IMR-90 (cell line): ENCODE data around the gene ARHGEF26. TPM values are rescaled to one million over a fixed set of nuclear protein-coding genes. Genes with fewer than 3 reads are reported as not detected.

Experiments
- ATAC-seq: fragments of 200-7000 bp; cut with Tn5 transposase; 2 replicates; pipeline ENCODE4 v1.9.1; 2020; ENCODE audit warnings: low read depth, mild to moderate bottlenecking, moderate library complexity
- BruUV-seq: library from RNA; stranded (reverse); fragments of 400-500 nt; replicated peaks from 2 replicates; lab custom pipeline; 2021; lab: Mats Ljungman, UMichigan
- CTCF ChIA-PET: fragments of 300-600 bp; formaldehyde crosslinking; extraction: SDS; loops from one replicate; lab custom pipeline; 2021; ENCODE audit warnings: antibody characterized with exemption; lab: Yijun Ruan, JAX
- POLR2A ChIA-PET: fragments of 300-600 bp; sonication (Branson Sonifier 250); formaldehyde crosslinking; loops from one replicate; lab custom pipeline; 2022; ENCODE audit warnings: antibody characterized with exemption; ENCODE audit not compliant: unreplicated experiment; lab: Charles Lee
- DNase-seq: peaks from one replicate; pipeline ENCODE4 v3.0.0; 2013
- H2AFZ ChIP-seq: replicated peaks from 2 replicates; pipeline ENCODE3; 2013; ENCODE audit warnings: low read length, mild to moderate bottlenecking; ENCODE audit not compliant: poor library complexity
- H2AK5ac ChIP-seq: 2 replicates; pipeline ENCODE4 v1.6.1; 2013; ENCODE audit warnings: low read depth, low read length, inconsistent platforms
- H2AK9ac ChIP-seq: replicated peaks from 2 replicates; pipeline ENCODE3; 2013; ENCODE audit warnings: mild to moderate bottlenecking, low read depth, low read length, moderate library complexity; ENCODE audit not compliant: poor library complexity
- H2BK120ac ChIP-seq: 2 replicates; pipeline ENCODE4 v1.6.1; 2013; ENCODE audit warnings: low read depth, low read length, inconsistent platforms
- H2BK15ac ChIP-seq: 3 replicates; pipeline ENCODE4 v1.6.1; 2013; ENCODE audit warnings: low read depth, low read length, inconsistent platforms
- H2BK20ac ChIP-seq: 2 replicates; pipeline ENCODE4 v1.6.1; 2013; ENCODE audit warnings: low read depth, mild to moderate bottlenecking, inconsistent platforms, low read length, moderate library complexity
- H2BK5ac ChIP-seq: 2 replicates; pipeline ENCODE4 v1.6.1; 2013; ENCODE audit warnings: mild to moderate bottlenecking, low read depth, low read length, inconsistent platforms; ENCODE audit not compliant: poor library complexity, severe bottlenecking
- H3K14ac ChIP-seq: replicated peaks from 2 replicates; pipeline ENCODE4 v1.6.1; 2013; ENCODE audit warnings: low read depth, low read length, inconsistent platforms
- H3K18ac ChIP-seq: 2 replicates; pipeline ENCODE4 v1.6.1; 2013; ENCODE audit warnings: low read depth, low read length, control low read depth
- H3K23ac ChIP-seq: 2 replicates; pipeline ENCODE4 v1.6.1; 2013; ENCODE audit warnings: low read depth, low read length, inconsistent platforms
- H3K27ac ChIP-seq: 2 replicates; pipeline ENCODE4 v1.5.1; 2013; ENCODE audit warnings: mild to moderate bottlenecking, control low read depth, low read length; ENCODE audit not compliant: insufficient read depth
- H3K27me3 ChIP-seq: 2 replicates; pipeline ENCODE4 v1.6.1; 2013; ENCODE audit warnings: low read length; ENCODE audit not compliant: control insufficient read depth, insufficient read depth
- H3K36me3 ChIP-seq: 2 replicates; pipeline ENCODE4 v1.6.1; 2013; ENCODE audit warnings: low read length, mixed read lengths; ENCODE audit not compliant: control insufficient read depth, insufficient read depth
- H3K4ac ChIP-seq: 2 replicates; pipeline ENCODE4 v1.6.1; 2013; ENCODE audit warnings: low read depth, low read length, inconsistent platforms
- H3K4me1 ChIP-seq: 2 replicates; pipeline ENCODE4 v1.6.1; 2013; ENCODE audit warnings: low read length, mixed read lengths; ENCODE audit not compliant: control insufficient read depth, insufficient read depth
- H3K4me2 ChIP-seq: 2 replicates; pipeline ENCODE4 v1.6.1; 2013; ENCODE audit warnings: low read depth, mild to moderate bottlenecking, control low read depth, low read length, moderate library complexity
- H3K4me3 ChIP-seq: 2 replicates; pipeline ENCODE4 v1.5.1; 2013; ENCODE audit warnings: low read depth, mild to moderate bottlenecking, control low read depth, low read length, moderate library complexity; ENCODE audit not compliant: insufficient read depth
- H3K56ac ChIP-seq: 2 replicates; pipeline ENCODE4 v1.6.1; 2013; ENCODE audit warnings: low read length, inconsistent platforms; ENCODE audit not compliant: insufficient read depth; ENCODE audit errors: extremely low read depth
- H3K79me1 ChIP-seq, 2 experiments: 2 replicates each; pipeline ENCODE4 v1.6.1; 2013; ENCODE audit warnings: low read length in 2 of 2, inconsistent platforms in 1 of 2, low read depth in 1 of 2
- H3K9ac ChIP-seq: 2 replicates; pipeline ENCODE4 v1.6.1; 2013; ENCODE audit warnings: low read depth, low read length, control low read depth
- H3K9me1 ChIP-seq: 2 replicates; pipeline ENCODE4 v1.6.1; 2013; ENCODE audit warnings: low read length, inconsistent platforms; ENCODE audit not compliant: insufficient read depth
- H3K9me3 ChIP-seq: 2 replicates; pipeline ENCODE4 v1.6.1; 2013; ENCODE audit warnings: low read length; ENCODE audit not compliant: control insufficient read depth, insufficient read depth
- H4K20me1 ChIP-seq: 2 replicates; pipeline ENCODE4 v1.6.1; 2013; ENCODE audit warnings: low read length, inconsistent platforms; ENCODE audit not compliant: insufficient read depth
- H4K5ac ChIP-seq: 2 replicates; pipeline ENCODE4 v1.6.1; 2013; ENCODE audit warnings: mild to moderate bottlenecking, low read depth, low read length, control low read depth
- H4K8ac ChIP-seq, 2 experiments: 2 replicates each; pipeline ENCODE4 v1.6.1; 2013; ENCODE audit warnings: low read depth in 2 of 2, low read length in 2 of 2, control low read depth in 1 of 2, inconsistent platforms in 1 of 2
- H4K91ac ChIP-seq: 2 replicates; pipeline ENCODE4 v1.6.1; 2013; ENCODE audit warnings: low read depth, low read length, inconsistent platforms; ENCODE audit not compliant: insufficient read depth
- BHLHE40 ChIP-seq: fragments of 150-350 bp; IDR thresholded peaks from 2 replicates; pipeline ENCODE4 v1.6.1; 2016; ENCODE audit warnings: mild to moderate bottlenecking, low read depth, low read length
- CEBPB ChIP-seq: IDR thresholded peaks from 2 replicates; pipeline ENCODE4 v1.6.1; 2012; ENCODE audit warnings: low read depth, low read length, improper control_type of control experiment
- CHD1 ChIP-seq: IDR thresholded peaks from 2 replicates; pipeline ENCODE4 v1.6.1; 2012; ENCODE audit warnings: low read depth, low read length, improper control_type of control experiment
- CTCF ChIP-seq: conservative IDR thresholded peaks from 2 replicates; pipeline ENCODE4 v1.5.1; 2012; ENCODE audit warnings: mild to moderate bottlenecking, low read depth, low read length, improper control_type of control experiment
- ELK1 ChIP-seq: fragments of 150-350 bp; IDR thresholded peaks from 2 replicates; pipeline ENCODE4 v1.6.1; 2016; ENCODE audit warnings: low read depth, mild to moderate bottlenecking, low read length, moderate library complexity, borderline replicate concordance
- FOS ChIP-seq: fragments of 150-350 bp; IDR thresholded peaks from 2 replicates; pipeline ENCODE4 v1.6.1; 2016; ENCODE audit warnings: low read depth, low read length
- MAFK ChIP-seq: IDR thresholded peaks from 2 replicates; pipeline ENCODE4 v1.6.1; 2012; ENCODE audit warnings: low read depth, low read length, improper control_type of control experiment
- MAZ ChIP-seq: IDR thresholded peaks from 2 replicates; pipeline ENCODE4 v1.6.1; 2012; ENCODE audit warnings: low read depth, mild to moderate bottlenecking, low read length, improper control_type of control experiment, moderate library complexity, borderline replicate concordance
- NFE2L2 ChIP-seq: fragments of 150-350 bp; IDR thresholded peaks from 2 replicates; pipeline ENCODE4 v1.6.1; 2016; ENCODE audit warnings: low read depth, mild to moderate bottlenecking, low read length
- POLR2A ChIP-seq: IDR thresholded peaks from 2 replicates; pipeline ENCODE4 v1.6.1; 2012; ENCODE audit warnings: mild to moderate bottlenecking, low read depth, low read length
- RAD21 ChIP-seq: IDR thresholded peaks from 2 replicates; pipeline ENCODE4 v1.6.1; 2012; ENCODE audit warnings: low read length, improper control_type of control experiment
- RCOR1 ChIP-seq: IDR thresholded peaks from 2 replicates; pipeline ENCODE4 v1.6.1; 2012; ENCODE audit warnings: mild to moderate bottlenecking, low read length, improper control_type of control experiment; ENCODE audit not compliant: insufficient replicate concordance
- RFX5 ChIP-seq: IDR thresholded peaks from 2 replicates; pipeline ENCODE4 v1.8.0; 2012; ENCODE audit warnings: low read depth, mild to moderate bottlenecking, low read length, moderate library complexity
- SMC3 ChIP-seq: fragments of 150-350 bp; IDR thresholded peaks from 2 replicates; pipeline ENCODE4 v1.6.1; 2016; ENCODE audit warnings: low read depth, mild to moderate bottlenecking, antibody characterized with exemption, low read length, moderate library complexity
- USF2 ChIP-seq: fragments of 150-350 bp; IDR thresholded peaks from 2 replicates; pipeline ENCODE4 v1.6.1; 2017; ENCODE audit warnings: mild to moderate bottlenecking, antibody characterized with exemption, low read length, low read depth
- WGBS, 2 experiments: methylation state at CpG; one replicate each; pipeline versions ENCODE4 v1.1.5 to v1.1.7; 2013; ENCODE audit warnings: missing lambda C conversion rate in 2 of 2; ENCODE audit not compliant: insufficient read length in 1 of 2; ENCODE audit errors: extremely low coverage in 2 of 2; 5-methylcytosine and 5-hydroxymethylcytosine counted together
- dilution Hi-C: fragments of 300-500 bp; cut with HindIII; formaldehyde crosslinking; loops from one replicate; pipeline ENCODE4 v1.14.3; 2018; ENCODE audit warnings: low sequenced_read_pairs; ENCODE audit not compliant: unreplicated experiment
- in situ Hi-C: fragments of 300-500 bp; cut with MboI; formaldehyde crosslinking; loops from 3 replicates; pipeline ENCODE4 v1.14.3; 2019; ENCODE audit warnings: low sequenced_read_pairs, inconsistent platforms, mixed read lengths
- intact Hi-C: fragments of 100-400 bp; cut with micrococcal nuclease; formaldehyde crosslinking; loops from 2 replicates; pipeline ENCODE4 v1.10.0; 2022
- polyA plus RNA-seq, 3 experiments: library from polyadenylated mRNA; depleted of rRNA; stranded (reverse); fragments of >200 nt; gene quantifications; 2 replicates each; pipeline ENCODE4 v1.2.3, GENCODE V29; 2012; ENCODE audit warnings: low replicate concordance in 1 of 3
- total RNA-seq: library from RNA; depleted of rRNA; stranded (reverse); fragments of >200 nt; gene quantifications from 2 replicates; pipeline ENCODE4 v1.2.3, GENCODE V29; 2012

ARHGEF26 gene
- total and polyA plus RNA-seq, 2 of the 4 experiments (the other 2 are of a cell fraction), result 2.0 to 2.3 TPM

GRCh38 chr3:154180836-154181691, 59.9 kb downstream of the ARHGEF26 start:
- intact Hi-C loops (no loop called here), in situ Hi-C loops (no loop called here), dilution Hi-C loops (no loop called here)
- Histone ChIP-seq H3K56ac (no peak overlapping the region), H3K4me1 (no peaks in the 10 kb centered on the region), H2AK9ac (no peak overlapping the region), H3K9me1 (no peaks in the 10 kb centered on the region; the same call in 1 of the 2 replicates), H4K91ac (no peak overlapping the region), H3K4ac (no peak overlapping the region), H2AFZ (no peak overlapping the region), H3K9ac (no peak overlapping the region), H3K9me3 (no peaks in the 10 kb centered on the region), H2BK15ac (no peak overlapping the region), H3K18ac (no peak overlapping the region), H3K27ac (no peak overlapping the region), H3K4me2 (no peak overlapping the region), H3K4me3 (no peak overlapping the region), H2BK20ac (no peak overlapping the region), H4K5ac (no peak overlapping the region), H3K23ac (no peak overlapping the region), H2BK120ac (no peak overlapping the region), H2BK5ac (no peak overlapping the region), H2AK5ac (no peak overlapping the region), H4K20me1 (no peaks in the 10 kb centered on the region), H4K8ac (no peak overlapping the region), H3K36me3 (no peaks in the 10 kb centered on the region), H3K14ac (no peak overlapping the region), H3K79me1 (no peaks in the 10 kb centered on the region), H3K27me3 (no peaks in the 10 kb centered on the region)
- 81% methylated on average over 3 of the region's 10 CpGs; no CpG with 5 or more reads in 1 of the 2 experiments for WGBS, 2 experiments
- BruUV-seq, result no TSS peak
- CTCF ChIA-PET, result no interaction called here
- DNase-seq (no peak), ATAC-seq (no peak)
- POLR2A ChIA-PET, result no interaction called here
- TF ChIP-seq CHD1 (no peak), CEBPB (no peak), USF2 (no peak), POLR2A (no peak), MAZ (no peak), BHLHE40 (no peak), SMC3 (no peak), RFX5 (no peak), RAD21 (no peak), NFE2L2 (no peak), MAFK (no peak), RCOR1 (no peak), CTCF (no peak), ELK1 (no peak), FOS (no peak)
